Measurements from ENCODE around the gene IFT57.
"Not testable (repeated sequence)": the region's sequence is repeated elsewhere in the genome, so short reads cannot be mapped to it uniquely, and the experiment has no call there.

Gene IFT57, protein sequence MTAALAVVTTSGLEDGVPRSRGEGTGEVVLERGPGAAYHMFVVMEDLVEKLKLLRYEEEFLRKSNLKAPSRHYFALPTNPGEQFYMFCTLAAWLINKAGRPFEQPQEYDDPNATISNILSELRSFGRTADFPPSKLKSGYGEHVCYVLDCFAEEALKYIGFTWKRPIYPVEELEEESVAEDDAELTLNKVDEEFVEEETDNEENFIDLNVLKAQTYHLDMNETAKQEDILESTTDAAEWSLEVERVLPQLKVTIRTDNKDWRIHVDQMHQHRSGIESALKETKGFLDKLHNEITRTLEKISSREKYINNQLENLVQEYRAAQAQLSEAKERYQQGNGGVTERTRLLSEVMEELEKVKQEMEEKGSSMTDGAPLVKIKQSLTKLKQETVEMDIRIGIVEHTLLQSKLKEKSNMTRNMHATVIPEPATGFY

DNA sequence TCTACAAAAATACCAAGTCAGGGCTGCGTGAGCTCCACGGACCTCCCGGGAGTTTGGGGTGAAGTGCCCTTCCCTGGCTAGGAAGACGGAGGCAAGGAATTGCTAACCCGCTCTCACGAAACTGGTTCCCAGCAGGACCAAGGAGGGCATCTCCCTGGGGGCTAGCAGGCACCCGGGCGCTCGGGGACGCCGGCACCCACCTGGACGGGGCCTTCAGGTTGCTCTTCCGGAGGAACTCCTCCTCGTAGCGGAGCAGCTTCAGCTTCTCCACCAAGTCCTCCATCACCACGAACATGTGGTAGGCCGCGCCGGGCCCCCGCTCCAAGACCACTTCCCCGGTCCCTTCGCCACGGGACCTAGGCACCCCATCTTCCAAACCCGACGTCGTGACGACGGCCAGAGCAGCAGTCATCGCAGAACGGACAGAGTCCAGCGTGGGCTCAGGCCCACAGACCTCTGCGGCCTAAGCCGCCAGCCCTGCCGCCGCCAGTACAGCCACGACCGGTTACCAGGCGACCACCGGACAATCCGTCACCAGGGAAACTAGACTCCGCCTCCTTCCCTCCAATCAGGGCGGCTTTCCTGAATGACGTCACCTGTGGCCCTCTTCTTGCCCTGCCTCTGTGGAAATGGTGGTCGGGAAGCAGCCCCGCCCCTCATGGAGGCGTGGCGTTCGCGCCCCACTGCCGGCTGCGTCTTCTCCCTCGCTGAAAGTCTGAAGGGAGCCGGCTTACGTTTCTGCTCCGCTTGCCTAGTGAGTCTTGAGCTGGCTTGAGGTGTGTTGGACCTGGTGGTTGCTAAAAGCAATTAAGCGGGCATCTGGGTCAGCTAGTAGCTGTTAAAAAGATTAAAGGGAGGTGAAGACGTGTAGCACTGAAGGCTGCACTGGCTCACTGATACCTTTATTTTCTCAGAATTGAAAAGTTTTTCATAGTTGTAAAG, at the start of gene IFT57:
IFT57 (minus strand) TSS at position 514 of the 942 bp plus-strand sequence; CDS start at position 412, 102 bp downstream.
- peak; percentile 81 to 89 (median 86) for DNase-seq

DNA sequence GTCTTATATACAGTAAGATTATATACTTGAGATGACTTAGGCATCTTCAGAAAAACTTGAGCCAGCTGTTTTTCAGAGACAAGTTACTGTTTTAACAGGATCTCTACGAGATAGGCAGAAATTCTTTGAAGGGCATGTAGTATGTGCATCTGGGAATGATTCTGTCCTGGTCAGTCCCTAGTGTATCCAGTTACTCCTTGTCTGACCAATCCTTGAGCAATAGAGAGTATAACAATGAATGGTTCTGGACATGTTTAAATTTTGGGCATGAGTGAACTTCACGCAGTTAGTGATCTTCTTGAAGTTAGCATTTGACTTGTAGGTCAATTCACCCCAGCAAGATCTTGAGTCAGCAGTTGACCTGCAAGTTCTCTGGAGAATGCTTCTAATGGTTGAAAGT, 49.4 kb upstream of the IFT57 start:
- no peak for DNase-seq

DNA sequence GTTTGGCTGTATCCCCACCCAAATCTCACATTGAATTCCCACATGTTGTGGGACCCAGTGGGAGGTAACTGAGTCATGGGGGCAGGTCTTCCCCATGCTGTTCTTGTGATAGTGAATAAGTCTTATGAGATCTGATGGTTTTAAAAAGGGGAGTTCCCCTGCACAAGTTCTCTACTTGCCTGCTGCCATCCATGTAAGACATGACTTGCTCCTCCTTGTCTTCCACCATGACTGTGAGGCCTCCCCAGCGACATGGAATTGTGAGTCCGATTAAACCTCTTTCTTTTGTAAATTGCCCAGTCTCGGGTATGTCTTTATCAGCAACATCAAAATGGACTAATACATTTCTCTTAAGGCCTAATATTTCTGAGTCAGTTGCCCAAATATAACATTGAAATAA, 46.0 kb upstream of the IFT57 start:
- DNase-seq, result not testable (repeated sequence)

DNA sequence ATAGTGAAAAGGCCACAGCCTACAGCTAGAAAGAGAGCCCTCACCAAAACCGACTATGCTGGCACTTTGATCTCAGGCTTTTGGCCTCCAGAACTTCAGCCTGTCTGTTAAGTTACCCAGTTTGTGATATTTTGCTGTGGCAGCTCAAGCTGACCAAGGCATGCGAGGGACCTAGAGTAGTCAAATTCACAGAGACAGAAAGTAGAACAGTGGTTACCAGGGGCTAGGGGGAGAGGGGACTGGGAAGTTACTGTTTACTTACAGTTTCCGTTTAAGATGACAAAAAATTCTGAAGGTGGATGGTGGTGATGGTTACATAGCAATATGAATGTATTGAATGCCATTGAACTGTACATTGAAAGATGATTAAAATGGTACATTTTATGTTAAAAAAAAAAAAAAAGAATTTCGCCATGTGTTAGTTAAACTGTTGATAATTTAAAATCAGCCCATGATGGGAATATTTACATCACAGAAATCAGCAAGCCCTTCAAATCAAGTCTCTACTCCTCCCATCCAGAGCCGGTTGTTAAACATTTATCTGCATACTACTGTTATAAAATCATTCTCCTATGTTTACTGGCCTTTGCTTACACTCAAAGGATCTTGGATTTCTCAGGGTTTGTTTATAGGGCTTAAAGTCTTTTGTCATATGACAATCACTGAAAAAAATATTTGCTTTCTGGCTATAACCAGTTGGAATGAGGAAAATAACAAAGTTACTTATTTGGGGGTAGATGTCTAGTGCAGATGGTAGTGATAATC, 42.5 kb upstream of the IFT57 start:
- DNase-seq, result not testable (repeated sequence)

DNA sequence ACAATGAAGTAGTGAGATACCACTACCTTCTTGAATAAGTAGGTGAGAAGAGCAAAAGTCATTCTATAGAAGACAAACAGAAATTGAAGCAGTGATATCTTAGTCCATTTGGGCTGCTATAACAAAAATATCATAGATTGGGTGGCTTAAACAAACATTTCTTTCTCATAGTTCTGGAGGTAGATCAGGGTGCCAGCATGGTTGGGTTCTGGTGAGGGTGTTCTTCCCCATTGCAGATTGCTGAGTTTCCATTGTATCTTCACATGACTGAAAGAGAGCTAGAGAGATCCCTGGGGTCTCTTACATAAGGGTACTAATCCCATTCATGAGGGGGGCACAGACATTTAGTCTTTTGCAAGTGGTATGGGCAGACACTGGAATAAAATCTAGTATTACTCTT, 32.9 kb upstream of the IFT57 start:
- no peak for DNase-seq

DNA sequence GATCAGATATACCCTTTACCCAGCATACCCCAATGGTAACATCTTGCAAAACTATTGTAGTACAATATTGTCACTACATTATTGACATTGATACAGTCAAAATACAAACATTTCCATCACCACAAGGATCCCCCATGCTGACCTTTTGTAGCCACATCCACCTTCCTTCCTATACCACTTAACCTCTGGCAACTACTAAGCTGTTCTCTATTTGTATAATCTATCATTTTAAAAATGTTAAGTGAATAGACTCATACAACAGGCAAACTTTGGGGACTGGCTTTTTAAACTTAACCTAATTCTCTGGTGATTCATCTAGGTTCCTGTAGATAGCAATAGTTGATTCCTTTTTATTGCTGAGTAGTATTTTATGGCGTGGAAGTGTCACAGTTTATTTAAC, 29.6 kb upstream of the IFT57 start:
- no peak for DNase-seq

DNA sequence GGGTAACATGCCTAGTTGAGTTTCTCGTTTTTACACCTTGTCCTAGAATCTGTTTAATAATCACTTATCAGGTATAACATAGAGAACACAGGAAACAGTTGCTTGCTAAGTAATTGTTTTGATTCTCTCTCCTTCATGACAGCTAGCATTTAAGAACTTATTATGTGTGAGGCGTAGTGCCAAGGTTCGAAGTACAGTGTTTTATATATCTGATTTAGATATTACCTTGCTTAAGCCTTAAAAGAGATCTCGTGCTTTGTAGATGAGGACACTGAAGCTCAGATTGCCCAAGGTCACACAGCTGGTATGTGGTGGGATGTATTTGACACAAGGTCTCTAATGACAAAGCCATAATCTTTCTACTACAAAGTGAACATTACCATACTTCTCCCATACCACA, 29.0 kb upstream of the IFT57 start:
- DNase-seq, result no peak

DNA sequence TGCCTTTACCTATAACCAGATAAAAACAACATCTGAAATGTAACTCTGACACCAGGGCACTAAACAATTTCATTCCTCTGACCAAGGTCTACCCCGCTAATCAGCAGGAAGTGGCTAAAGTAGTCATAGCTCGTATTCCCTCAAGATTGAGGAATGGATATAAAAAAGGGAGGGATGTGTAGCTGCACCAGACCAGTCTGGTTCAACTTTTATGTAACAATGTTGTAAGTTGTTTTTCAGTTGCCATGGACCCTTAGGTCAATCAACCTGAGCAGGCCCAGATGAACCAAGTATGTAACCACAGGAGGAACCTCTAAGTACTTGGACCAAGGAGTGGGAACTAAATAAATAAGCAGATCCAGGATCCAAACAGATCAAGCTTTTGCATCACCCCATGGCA, 28.4 kb upstream of the IFT57 start:
- no peak for DNase-seq

DNA sequence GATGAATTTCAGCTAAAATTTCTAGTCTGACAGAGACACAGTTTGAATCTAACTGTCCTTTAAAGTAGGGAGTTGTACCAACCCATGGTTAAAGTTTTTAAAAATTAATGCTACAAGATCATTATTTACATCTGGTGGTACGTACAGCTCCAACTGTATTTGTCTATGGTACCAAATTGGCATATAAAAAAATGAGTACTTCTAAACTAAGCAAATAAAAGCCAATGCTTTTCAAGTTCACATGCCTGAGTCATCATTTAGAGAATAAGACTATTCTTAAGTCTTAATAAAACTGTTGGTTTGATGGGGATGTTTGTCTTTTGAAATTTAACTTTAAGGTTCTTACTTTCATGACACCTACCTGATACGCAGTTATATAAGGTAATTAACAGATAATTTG, 21.0 kb upstream of the IFT57 start:
- no peak for DNase-seq

DNA sequence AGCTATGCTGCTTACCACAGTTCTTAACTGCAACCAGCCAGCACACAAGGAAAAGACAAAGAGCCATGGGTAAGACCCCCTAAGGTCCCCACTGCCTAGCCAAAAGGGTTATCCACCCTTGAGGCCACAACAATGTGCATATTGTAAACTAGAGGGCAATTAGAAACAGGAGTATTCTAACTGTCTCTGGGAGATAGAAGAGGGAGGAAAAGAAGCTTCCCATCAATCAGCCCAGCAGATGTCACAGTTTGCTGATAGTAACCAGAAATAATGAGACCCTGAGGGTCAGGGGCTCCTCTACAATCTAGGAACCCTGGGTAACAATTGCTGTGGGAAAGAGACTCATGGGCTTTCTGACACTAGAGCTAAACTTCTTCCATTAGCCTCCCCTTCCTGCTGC, 20.6 kb upstream of the IFT57 start:
- DNase-seq, result no peak

DNA sequence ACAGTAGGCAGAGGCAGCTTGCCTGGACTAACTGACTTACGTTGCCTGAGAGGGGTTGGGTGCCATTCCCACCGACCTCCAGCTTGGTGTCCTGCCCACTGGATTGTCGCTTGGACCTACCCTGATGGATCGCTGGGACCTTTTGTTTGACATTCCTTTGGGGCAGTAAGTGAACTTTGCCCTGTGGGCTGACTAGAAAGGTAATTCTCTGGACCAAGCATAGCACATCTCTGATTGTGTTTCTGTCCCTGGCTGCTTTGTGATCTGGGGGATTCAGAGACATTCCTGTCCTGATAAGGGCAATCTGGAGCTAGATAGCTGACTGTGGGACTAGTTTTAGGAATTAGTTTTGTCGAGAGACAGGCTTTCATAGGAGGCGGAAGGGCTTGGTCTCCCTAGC, 19.5 kb upstream of the IFT57 start:
- no peak for DNase-seq

DNA sequence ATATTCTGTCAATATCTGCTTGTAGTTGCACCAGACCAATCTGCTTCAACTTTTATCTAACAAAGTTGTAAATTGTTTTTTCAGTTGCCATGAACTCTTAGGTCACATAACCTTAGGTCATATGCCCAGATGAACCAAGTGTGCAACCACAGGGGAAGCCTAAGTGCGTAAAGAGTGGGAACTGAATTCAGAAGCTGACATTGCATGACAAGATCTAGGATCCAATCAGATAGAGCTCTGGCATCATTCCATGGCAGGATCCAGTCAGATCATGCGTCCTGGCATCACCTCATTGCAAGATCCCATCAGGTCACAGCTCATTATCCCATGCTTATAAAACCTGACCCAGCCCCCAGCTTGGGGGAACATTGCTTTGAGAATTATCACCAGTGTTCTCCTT, 18.9 kb upstream of the IFT57 start:
- no peak for DNase-seq

DNA sequence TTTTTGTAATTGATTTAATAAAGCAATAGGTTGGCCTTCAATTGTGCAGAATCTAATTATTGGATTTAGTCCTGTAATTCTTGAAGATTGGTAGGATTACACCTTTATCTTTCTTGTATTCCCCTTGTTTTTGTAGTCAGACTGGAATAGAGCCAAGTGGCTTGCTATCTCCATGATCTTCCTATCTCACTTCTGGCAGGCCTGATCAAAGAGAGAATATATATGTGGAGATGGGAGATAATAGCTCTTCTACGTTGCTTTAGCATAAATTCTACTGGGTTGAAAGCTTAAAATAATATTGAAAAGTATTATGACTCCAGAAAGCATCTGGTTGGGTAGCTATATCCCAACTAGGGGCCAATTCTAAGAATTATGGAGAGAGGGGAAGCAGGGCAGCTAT, 16.9 kb upstream of the IFT57 start:
- no peak for DNase-seq

DNA sequence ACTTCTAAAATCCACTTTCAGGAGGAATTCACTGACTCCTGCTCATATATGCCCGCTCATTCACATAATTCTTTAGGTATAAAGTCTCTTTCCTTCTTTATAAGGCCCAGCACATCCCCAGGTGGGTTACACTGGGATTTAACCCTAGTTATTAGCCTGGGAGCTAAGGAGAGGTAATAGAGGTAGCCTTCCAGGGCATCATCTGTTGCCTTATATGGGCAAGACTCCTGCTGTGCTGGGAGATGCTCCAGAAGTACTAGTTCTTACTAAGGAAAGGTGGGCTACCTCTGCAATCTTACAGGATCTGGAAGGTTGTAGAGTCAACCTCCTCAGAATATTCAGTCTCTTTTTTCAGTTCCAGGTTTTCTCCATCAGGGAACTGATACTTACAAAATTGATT, 13.1 kb upstream of the IFT57 start:
- DNase-seq, result no peak

DNA sequence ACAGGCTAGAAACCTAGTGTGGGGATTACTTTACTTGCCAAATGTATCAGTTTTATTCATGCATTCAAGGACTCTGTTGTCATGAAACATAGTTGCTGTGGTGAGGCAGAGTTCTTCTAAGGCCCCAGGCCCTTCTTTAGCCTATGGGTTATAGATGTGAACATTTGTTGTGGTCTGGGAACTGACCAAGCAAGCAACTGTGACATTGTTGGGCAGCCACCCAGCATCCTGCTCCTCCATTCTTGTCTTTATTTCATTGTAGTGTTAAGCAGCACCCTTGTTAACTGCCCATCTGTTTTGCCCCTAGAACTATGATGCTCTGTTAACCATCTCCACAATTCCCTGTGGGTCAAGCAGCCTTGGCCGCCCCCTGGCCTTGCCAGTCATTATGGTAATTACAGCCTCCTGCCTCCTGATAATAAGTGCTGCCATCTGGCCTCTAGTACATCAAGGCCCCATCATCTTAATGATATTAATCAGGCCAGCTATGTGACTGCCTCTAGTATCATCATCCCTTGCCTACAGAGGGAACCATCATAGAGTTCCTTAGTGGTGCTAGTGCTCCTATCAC, 12.2 kb upstream of the IFT57 start:
- DNase-seq, result no peak

DNA sequence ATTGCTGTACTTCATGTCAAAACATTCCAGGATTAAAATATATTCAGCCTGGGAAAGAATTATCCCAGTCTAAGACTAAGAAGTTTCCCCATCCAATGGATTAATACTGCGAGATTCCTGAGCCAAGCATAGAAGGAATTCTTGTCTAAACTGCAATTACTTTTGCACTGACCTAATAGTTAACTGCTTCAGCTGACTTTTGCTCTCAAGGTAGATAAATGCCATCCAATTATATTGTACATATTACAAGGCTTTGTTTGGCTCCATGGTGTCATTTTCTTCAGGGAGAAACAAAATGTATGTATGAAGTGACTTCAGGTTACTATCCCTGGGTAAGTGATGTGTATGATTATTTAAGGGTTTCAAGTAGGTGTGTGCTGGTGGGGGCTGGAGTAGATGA, 6.1 kb upstream of the IFT57 start:
- DNase-seq, result no peak

DNA sequence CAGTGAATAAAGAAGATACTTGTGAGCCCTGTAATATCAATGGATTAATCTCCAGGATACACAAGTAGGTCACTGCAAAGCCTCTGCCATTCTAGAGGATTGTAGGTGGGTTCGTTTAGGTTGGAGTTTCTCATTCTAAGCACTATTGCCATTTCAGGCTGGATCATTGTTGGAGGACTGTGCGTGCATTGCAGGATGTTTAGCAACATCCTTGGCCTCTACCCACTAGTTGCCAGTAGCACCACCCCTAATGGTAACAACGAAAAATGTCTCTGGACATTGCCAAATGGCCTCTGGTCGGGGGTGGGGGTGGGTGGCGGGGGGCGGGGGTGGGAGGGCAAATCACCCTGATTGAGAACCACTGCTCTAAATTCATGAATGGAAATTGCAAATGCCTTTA, 4.9 kb upstream of the IFT57 start:
- DNase-seq, result no peak

DNA sequence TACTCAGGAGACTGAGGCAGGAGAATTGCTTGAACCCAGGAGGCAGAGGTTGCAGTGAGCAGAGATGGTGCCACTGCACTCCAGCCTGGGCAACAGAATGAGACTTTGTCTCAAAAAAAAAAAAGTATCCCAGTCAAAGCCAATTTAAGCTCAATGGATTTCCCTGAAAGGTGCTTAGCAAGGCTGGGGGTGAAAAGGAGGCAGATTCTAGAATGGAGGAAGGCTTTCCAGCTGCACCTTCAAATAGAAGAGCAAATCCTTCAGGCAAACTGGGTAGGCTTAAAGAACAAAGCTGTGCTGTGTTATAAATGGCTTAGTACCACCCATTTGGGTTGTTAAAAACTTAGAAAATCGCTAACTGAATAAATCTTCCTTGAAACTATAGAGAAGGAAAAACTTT, 3.0 kb upstream of the IFT57 start:
- no peak for DNase-seq

DNA sequence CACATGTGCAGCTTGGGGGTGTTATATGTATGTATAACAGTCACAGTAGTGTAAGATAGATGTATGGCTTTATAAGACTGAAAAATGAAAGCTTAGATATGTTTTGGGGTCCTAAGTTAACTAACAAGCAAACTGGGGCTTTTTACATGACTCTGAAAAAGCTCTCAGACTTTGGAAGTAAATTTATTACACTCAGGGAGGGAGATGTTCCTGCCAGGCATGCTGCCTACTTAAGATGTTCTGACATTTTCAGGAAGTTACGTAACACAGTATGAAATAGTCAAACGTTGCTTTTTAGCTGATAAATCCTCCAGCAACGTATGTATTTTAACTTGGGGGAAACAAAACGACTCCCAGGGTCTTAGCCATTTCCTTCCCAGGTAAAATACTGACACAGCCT, 1.7 kb upstream of the IFT57 start:
- no peak for DNase-seq

DNA sequence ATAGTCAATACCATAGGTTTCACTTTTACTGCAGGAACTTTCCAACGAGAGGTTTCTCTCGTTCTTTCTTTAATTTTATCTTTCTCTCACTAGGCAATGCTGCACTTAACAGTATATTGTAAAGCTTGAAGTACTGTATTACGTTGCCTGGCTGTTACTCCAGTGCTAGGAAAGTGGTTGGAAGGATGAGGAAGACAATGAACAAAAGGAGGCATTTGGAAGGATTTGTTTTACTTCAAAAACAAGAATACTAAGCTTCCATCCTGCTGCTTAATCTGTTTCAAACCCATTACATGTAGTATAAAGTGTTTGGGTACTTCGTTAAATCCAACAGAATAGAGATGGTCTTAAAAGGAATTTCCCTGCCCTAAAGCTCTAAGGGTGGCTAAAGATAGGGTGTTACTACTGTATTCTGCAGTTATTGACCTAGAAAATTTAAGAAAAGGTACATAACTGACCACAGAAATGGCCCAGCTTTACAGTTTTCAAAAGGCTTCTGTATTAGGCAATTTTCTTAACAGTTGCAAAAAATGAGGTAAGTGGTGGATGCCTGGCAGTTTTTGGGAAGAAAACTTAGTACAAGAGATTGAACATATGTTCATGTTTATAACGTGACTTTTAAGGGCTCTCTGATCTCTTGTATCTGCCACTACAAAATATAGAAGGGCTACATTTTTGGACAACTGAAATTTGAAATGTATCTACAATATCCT, 785 bp upstream of the IFT57 start:
- no peak for DNase-seq

DNA sequence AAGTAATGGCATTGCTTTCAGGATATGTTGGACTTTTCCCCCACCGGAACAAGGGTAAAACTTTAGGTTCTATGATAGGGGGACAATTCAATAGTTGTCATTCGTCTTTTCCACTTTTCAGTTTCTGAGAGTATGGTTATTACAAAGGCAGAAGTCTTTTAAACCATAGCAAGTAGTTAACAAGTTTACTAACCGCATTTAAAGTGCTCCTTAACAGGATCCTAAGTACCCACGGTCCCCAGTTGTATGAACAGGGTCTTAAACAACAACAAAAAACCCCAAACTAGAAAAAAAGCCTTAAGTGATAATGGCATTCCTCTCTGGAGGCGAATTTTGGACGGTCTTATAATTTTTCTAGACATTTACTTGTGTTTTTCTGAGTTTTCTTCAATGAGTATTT, 831 bp downstream of the IFT57 start:
- DNase-seq, result no peak

DNA sequence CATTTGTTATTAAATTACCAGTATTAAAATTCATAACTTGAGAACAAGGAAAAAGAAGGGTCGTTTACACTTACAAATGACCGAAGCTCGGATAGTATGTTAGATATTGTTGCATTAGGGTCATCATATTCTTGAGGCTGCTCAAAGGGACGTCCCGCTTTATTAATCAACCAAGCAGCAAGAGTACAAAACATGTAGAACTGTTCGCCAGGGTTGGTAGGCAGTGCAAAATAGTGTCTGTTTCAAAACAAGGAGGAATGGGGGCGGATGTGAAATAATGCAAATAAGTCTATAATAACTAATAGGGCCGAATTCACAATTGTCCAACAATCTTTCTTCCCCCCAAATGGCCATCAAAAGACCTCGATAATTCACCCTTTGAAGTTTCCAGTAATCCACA, 2.9 kb downstream of the IFT57 start:
- DNase-seq, result no peak

Data from activated CD4-positive, CD25-positive, alpha-beta regulatory T cell (primary cell).